SK-N-MC (cell line): ENCODE data around the gene TMEM8B.

Experiments used
- EZH2 ChIP-seq: fragments of 200-600 bp; sonication (generic); IDR thresholded peaks from one replicate; pipeline ENCODE4 v1.6.1; 2017; ENCODE audit warnings: antibody characterized with exemption
- POLR2AphosphoS5 ChIP-seq: IDR thresholded peaks from 2 replicates; pipeline ENCODE4 v1.6.1; 2012; ENCODE audit warnings: mild to moderate bottlenecking, low read depth, low read length, borderline replicate concordance

DNA sequence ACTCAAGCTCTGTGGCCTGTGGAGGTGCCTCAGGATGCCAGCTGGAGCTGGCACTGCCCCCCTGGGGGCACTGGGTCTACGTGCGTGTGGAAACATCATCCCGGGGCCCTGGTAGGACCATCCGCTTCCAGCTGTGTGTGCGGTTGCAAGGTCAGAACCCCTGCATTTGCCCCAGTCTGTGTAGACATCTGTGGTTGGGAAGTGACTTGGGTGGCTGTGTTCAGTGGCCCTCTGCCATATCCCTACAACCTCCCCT, 12.5 kb downstream of the TMEM8B start:
- TF ChIP-seq POLR2AphosphoS5 (no peak), EZH2 (no peak)
